PC-3 (cell line): Measurements from ENCODE around the gene ZNF646. TPM values are rescaled to one million over a fixed set of nuclear protein-coding genes. Genes with fewer than 3 reads are reported as not detected.
A peak's percentile ranks its signal among the peaks of the same experiment; 100 is the strongest.

Experiments
- ATAC-seq: fragments of 200-7000 bp; cut with Tn5 transposase; 2 replicates; pipeline ENCODE4 v1.9.1; 2020; ENCODE audit warnings: mild to moderate bottlenecking, moderate library complexity
- BruUV-seq: library from RNA; stranded (reverse); fragments of 400-500 nt; replicated peaks from 2 replicates; lab custom pipeline; 2021; lab: Mats Ljungman, UMichigan
- CTCF ChIA-PET: fragments of 300-600 bp; sonication (Branson Sonifier 250); formaldehyde crosslinking; loops from one replicate; lab custom pipeline; 2022; ENCODE audit warnings: antibody characterized with exemption; lab: Charles Lee
- POLR2A ChIA-PET: fragments of 300-600 bp; sonication (Branson Sonifier 250); formaldehyde crosslinking; loops from one replicate; lab custom pipeline; 2022; ENCODE audit warnings: antibody characterized with exemption; ENCODE audit not compliant: unreplicated experiment; lab: Charles Lee
- DNase-seq: peaks from one replicate; pipeline ENCODE4 v3.0.0-alpha.2; 2015
- H2AFZ ChIP-seq: fragments of 300-600 bp; sonication (generic); 2 replicates; pipeline ENCODE4 v1.6.0; 2016; ENCODE audit warnings: antibody characterized with exemption, low read length
- H3F3A ChIP-seq: fragments of 300-600 bp; sonication (generic); one replicate; pipeline ENCODE4 v1.6.0; 2017; ENCODE audit warnings: antibody characterized with exemption, low read length, control low read depth, mild to moderate bottlenecking; ENCODE audit not compliant: unreplicated experiment
- H3K27ac ChIP-seq: fragments of 300-600 bp; sonication (generic); 2 replicates; pipeline ENCODE4 v1.5.1; 2016; ENCODE audit warnings: mild to moderate bottlenecking, low read length
- H3K27me3 ChIP-seq: fragments of 300-600 bp; sonication (generic); 2 replicates; pipeline ENCODE4 v1.6.1; 2016; ENCODE audit warnings: low read length, mixed read lengths
- H3K36me3 ChIP-seq: fragments of 300-600 bp; sonication (generic); 2 replicates; pipeline ENCODE4 v1.6.1; 2016; ENCODE audit warnings: low read depth, mixed run types, low read length, mixed read lengths
- H3K4me1 ChIP-seq: fragments of 300-600 bp; sonication (generic); 2 replicates; pipeline ENCODE4 v1.5.1; 2016; ENCODE audit warnings: low read length; ENCODE audit not compliant: insufficient read depth
- H3K4me2 ChIP-seq: fragments of 300-600 bp; sonication (generic); 2 replicates; pipeline ENCODE4 v1.6.0; 2016; ENCODE audit warnings: low read length
- H3K4me3 ChIP-seq: fragments of 300-600 bp; sonication (generic); 2 replicates; pipeline ENCODE4 v1.5.1; 2016; ENCODE audit warnings: mild to moderate bottlenecking, low read length, mixed read lengths
- H3K79me2 ChIP-seq: fragments of 300-600 bp; sonication (generic); 2 replicates; pipeline ENCODE4 v1.6.1; 2017; ENCODE audit warnings: low read length, mixed read lengths
- H3K9ac ChIP-seq: fragments of 300-600 bp; sonication (generic); 2 replicates; pipeline ENCODE4 v1.6.0; 2016; ENCODE audit warnings: mild to moderate bottlenecking, low read length
- H3K9me2 ChIP-seq: fragments of 300-600 bp; sonication (generic); replicated peaks from 2 replicates; pipeline ENCODE4 v1.6.1; 2016; ENCODE audit warnings: mixed run types, low read length, mixed read lengths
- H3K9me3 ChIP-seq: fragments of 300-600 bp; sonication (generic); 2 replicates; pipeline ENCODE4 v1.6.1; 2016; ENCODE audit warnings: low read length, mixed read lengths
- H4K20me1 ChIP-seq: fragments of 300-600 bp; sonication (generic); 2 replicates; pipeline ENCODE4 v1.6.1; 2016; ENCODE audit warnings: low read length, mixed read lengths
- EZH2 ChIP-seq: fragments of 300-600 bp; sonication (generic); IDR thresholded peaks from one replicate; pipeline ENCODE4 v1.6.1; 2017; ENCODE audit warnings: antibody characterized with exemption, mild to moderate bottlenecking, low read length; ENCODE audit not compliant: unreplicated experiment
- EZH2phosphoT487 ChIP-seq: fragments of 300-600 bp; sonication (generic); IDR thresholded peaks from 2 replicates; pipeline ENCODE4 v1.6.1; 2018; ENCODE audit warnings: mild to moderate bottlenecking, antibody characterized with exemption, low read length, borderline replicate concordance
- intact Hi-C: fragments of 100-400 bp; cut with micrococcal nuclease; formaldehyde crosslinking; loops from 2 replicates; pipeline ENCODE4 v1.9.0; 2023
- total RNA-seq: library from RNA; depleted of rRNA; stranded (reverse); fragments of >200 nt; gene quantifications from 2 replicates; pipeline ENCODE4 v1.2.3, GENCODE V29; 2014
- TF ChIP-seq, protein P1 (sequence below): fragments of 300-600 bp; sonication (generic); conservative IDR thresholded peaks from 2 replicates; pipeline ENCODE4 v1.5.1; 2017; ENCODE audit warnings: antibody characterized with exemption, low read depth, mild to moderate bottlenecking, low read length

Gene ZNF646
- total RNA-seq, 1 experiment from 2014 or later = 8.5 TPM

DNA sequence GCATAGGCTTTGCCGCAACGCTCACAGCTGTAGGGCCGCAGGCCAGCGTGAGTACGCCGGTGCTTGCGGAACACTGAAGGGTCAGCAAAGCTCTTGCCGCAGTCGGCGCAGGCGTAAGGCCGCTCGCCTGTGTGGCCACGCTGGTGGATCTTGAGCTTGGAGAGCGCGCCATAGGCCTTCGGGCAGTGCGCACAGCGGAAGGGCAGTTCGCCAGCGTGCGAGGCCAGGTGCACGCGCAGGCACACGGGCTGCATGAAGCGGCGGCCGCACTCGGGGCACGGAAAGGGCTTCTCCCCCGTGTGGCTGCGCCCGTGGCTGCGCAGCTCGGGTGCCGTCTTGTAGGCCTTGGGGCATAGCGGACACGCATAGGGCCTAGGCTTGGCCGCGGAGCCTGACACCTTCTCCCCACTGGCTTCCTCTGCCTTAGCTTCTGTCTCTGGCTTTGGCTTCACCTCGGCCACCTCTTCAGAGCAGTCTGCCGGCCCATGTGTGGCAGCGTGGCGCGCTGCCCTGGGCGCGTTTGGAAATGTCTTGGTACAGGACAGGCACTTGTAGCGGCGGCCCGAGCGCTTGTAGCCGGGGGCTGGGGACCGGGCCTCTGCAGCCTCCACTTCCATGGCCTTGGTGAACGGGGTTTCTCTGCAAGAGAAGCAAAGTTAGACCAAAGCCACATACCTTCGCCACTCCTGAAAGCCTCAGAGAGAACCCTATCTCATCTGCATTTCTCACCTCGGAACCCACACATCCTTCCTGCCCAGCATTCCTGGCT lies 10.2 kb upstream of the ZNF646 start:
- H3K9me2 ChIP-seq = no peaks in the 10 kb centered on the region
- H3K4me1 ChIP-seq = no peaks in the 10 kb centered on the region
- H3F3A ChIP-seq = no peaks in the 10 kb centered on the region
- H3K9me3 ChIP-seq = no peaks in the 10 kb centered on the region
- no peak overlapping the region for H3K4me3 ChIP-seq
- ATAC-seq (no peak), DNase-seq (no peak)
- H3K9ac ChIP-seq = no peak overlapping the region
- intact Hi-C loops = no loop called here
- no peak overlapping the region for H2AFZ ChIP-seq
- ChIA-PET CTCF (no interaction called here), POLR2A (no interaction called here)
- H4K20me1 ChIP-seq = no peaks in the 10 kb centered on the region
- no peak overlapping the region for H3K4me2 ChIP-seq
- TF ChIP-seq EZH2 (no peak), EZH2phosphoT487 (no peak)
- TF ChIP-seq, protein P1, sequence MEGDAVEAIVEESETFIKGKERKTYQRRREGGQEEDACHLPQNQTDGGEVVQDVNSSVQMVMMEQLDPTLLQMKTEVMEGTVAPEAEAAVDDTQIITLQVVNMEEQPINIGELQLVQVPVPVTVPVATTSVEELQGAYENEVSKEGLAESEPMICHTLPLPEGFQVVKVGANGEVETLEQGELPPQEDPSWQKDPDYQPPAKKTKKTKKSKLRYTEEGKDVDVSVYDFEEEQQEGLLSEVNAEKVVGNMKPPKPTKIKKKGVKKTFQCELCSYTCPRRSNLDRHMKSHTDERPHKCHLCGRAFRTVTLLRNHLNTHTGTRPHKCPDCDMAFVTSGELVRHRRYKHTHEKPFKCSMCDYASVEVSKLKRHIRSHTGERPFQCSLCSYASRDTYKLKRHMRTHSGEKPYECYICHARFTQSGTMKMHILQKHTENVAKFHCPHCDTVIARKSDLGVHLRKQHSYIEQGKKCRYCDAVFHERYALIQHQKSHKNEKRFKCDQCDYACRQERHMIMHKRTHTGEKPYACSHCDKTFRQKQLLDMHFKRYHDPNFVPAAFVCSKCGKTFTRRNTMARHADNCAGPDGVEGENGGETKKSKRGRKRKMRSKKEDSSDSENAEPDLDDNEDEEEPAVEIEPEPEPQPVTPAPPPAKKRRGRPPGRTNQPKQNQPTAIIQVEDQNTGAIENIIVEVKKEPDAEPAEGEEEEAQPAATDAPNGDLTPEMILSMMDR = no peak
- peaks cover 38% of the 10 kb centered on the region for H3K79me2 ChIP-seq
- no peak overlapping the region for H3K27ac ChIP-seq
- peaks cover 4% of the 10 kb centered on the region for H3K36me3 ChIP-seq
- no TSS peak for BruUV-seq
- H3K27me3 ChIP-seq = no peaks in the 10 kb centered on the region

DNA sequence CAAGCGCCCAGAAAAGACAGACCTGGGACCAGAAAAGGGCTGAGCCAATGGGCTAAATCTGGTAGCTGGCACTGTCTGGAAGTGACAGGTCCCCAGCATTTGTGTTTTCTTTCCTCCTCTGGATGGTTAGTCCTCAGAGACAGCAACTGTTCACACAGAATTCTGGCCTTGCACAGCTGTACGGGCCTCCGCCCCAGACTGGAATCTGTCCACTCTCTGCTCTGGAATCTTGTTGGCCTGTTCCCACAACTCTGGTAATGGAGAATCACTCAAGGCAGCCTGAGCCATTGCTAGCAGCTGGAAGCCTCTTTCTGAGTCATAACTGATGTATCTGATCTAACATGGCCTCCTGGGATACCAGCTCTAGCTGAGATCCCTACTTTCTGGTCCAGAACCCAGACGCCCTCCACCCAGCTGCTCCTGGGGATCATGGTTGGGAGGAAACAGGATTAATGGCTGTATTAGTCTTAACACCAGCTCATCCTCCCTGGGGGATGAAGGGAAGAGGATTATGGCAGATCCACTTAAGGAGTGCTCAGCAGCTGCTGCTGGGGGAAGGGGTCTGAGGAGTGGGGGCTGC lies 9.2 kb upstream of the ZNF646 start:
- no peak overlapping the region for H3K9ac ChIP-seq
- H3K4me2 ChIP-seq = no peak overlapping the region
- peak; percentile 67 for ATAC-seq
- H3K36me3 ChIP-seq = peaks cover 4% of the 10 kb centered on the region; the same call in 1 of the 2 replicates
- no peak overlapping the region for H3K4me3 ChIP-seq
- no peaks in the 10 kb centered on the region for H3K9me3 ChIP-seq
- ChIA-PET CTCF (interaction anchor here (0.7 kb wide), 1 partner anchor 43 kb away, joined by 3 read pairs; no protein-coding TSS in a partner anchor), POLR2A (no interaction called here)
- peaks cover 44% of the 10 kb centered on the region for H3K79me2 ChIP-seq
- no TSS peak for BruUV-seq
- H2AFZ ChIP-seq = no peak overlapping the region
- no peaks in the 10 kb centered on the region for H3K4me1 ChIP-seq
- intact Hi-C loops = no loop called here
- H3F3A ChIP-seq = no peaks in the 10 kb centered on the region
- DNase-seq = peak; percentile 24
- H3K27me3 ChIP-seq = no peaks in the 10 kb centered on the region
- TF ChIP-seq, protein P1 = no peak
- TF ChIP-seq EZH2 = no peak
- no peak for TF ChIP-seq EZH2phosphoT487
- no peaks in the 10 kb centered on the region for H3K9me2 ChIP-seq
- H3K27ac ChIP-seq = no peak overlapping the region
- no peaks in the 10 kb centered on the region for H4K20me1 ChIP-seq

GRCh38 chr16:31067342-31067741 lies 6.9 kb upstream of the ZNF646 start:
- no peak overlapping the region for H3K4me2 ChIP-seq
- intact Hi-C loops = no loop called here
- no peak for TF ChIP-seq EZH2
- TF ChIP-seq, protein P1 = no peak
- no peak for TF ChIP-seq EZH2phosphoT487
- no peaks in the 10 kb centered on the region for H3K9me3 ChIP-seq
- CTCF ChIA-PET = no interaction called here
- H3K79me2 ChIP-seq = peaks cover 62% of the 10 kb centered on the region
- peaks cover 9% of the 10 kb centered on the region; the same call in 1 of the 2 replicates for H3K4me1 ChIP-seq
- no peak for DNase-seq
- no peak for ATAC-seq
- no peaks in the 10 kb centered on the region for H3F3A ChIP-seq
- no peak overlapping the region for H3K4me3 ChIP-seq
- no peaks in the 10 kb centered on the region for H3K27me3 ChIP-seq
- no peaks in the 10 kb centered on the region for H4K20me1 ChIP-seq
- POLR2A ChIA-PET = no interaction called here
- H2AFZ ChIP-seq = no peak overlapping the region
- no peak overlapping the region for H3K9ac ChIP-seq
- no peak overlapping the region for H3K27ac ChIP-seq
- H3K9me2 ChIP-seq = no peaks in the 10 kb centered on the region
- no TSS peak for BruUV-seq
- no peaks in the 10 kb centered on the region for H3K36me3 ChIP-seq
